ENCODE data around the gene PARD3B.
"Not testable (repeated sequence)": the region's sequence is repeated elsewhere in the genome, so short reads cannot be mapped to it uniquely, and the experiment has no call there.

PARD3B gene

GRCh38 chr2:204542982-204543608, 2.2 kb upstream of the PARD3B start:
- no peak for DNase-seq (ENCODE audit: low spot score)

GRCh38 chr2:204545861-204546735, 823 bp downstream of the PARD3B start:
- DNase-seq (ENCODE audit: low spot score): no peak

- DNase-seq (ENCODE audit: low spot score): no peak
Measured at GRCh38 chr2:204550751-204551511, 5.7 kb downstream of the PARD3B start.

GRCh38 chr2:204551512-204551863, 6.2 kb downstream of the PARD3B start:
- no peak for DNase-seq (ENCODE audit: low spot score)

- no peak for DNase-seq (ENCODE audit: low spot score)
Measured at GRCh38 chr2:204557604-204558003, 12.3 kb downstream of the PARD3B start.

GRCh38 chr2:204559358-204559757, 14.1 kb downstream of the PARD3B start:
- not testable (repeated sequence) for DNase-seq (ENCODE audit: low spot score)

- DNase-seq (ENCODE audit: low spot score): no peak
Measured at GRCh38 chr2:204560902-204561301, 15.6 kb downstream of the PARD3B start.

- no peak for DNase-seq (ENCODE audit: low spot score)
Measured at GRCh38 chr2:204561771-204562170, 16.5 kb downstream of the PARD3B start.

GRCh38 chr2:204566439-204566838, 21.2 kb downstream of the PARD3B start:
- no peak for DNase-seq (ENCODE audit: low spot score)

- no peak for DNase-seq (ENCODE audit: low spot score)
Measured at GRCh38 chr2:204570421-204570820, 25.1 kb downstream of the PARD3B start.

GRCh38 chr2:204571041-204571440, 25.8 kb downstream of the PARD3B start:
- DNase-seq (ENCODE audit: low spot score): no peak

- no peak for DNase-seq (ENCODE audit: low spot score)
Measured at GRCh38 chr2:204571911-204572310, 26.6 kb downstream of the PARD3B start.

GRCh38 chr2:204573221-204573620, 27.9 kb downstream of the PARD3B start:
- DNase-seq (ENCODE audit: low spot score): no peak

GRCh38 chr2:204574486-204574885, 29.2 kb downstream of the PARD3B start:
- DNase-seq (ENCODE audit: low spot score): no peak

GRCh38 chr2:204575463-204575862, 30.2 kb downstream of the PARD3B start:
- no peak for DNase-seq (ENCODE audit: low spot score)

GRCh38 chr2:204576362-204576979, 31.2 kb downstream of the PARD3B start:
- DNase-seq (ENCODE audit: low spot score): no peak

GRCh38 chr2:204578928-204579598, 33.8 kb downstream of the PARD3B start:
- DNase-seq (ENCODE audit: low spot score): no peak

GRCh38 chr2:204581946-204582345, 36.7 kb downstream of the PARD3B start:
- DNase-seq (ENCODE audit: low spot score): no peak

GRCh38 chr2:204583773-204584172, 38.5 kb downstream of the PARD3B start:
- DNase-seq (ENCODE audit: low spot score): no peak

GRCh38 chr2:204585930-204586329, 40.7 kb downstream of the PARD3B start:
- DNase-seq (ENCODE audit: low spot score): no peak

GRCh38 chr2:204586444-204587180, 41.3 kb downstream of the PARD3B start:
- DNase-seq (ENCODE audit: low spot score): no peak
